Activated gamma-delta T cell treated with Interleukin-2 at 50 U/mL for 16 hours (primary cell): ENCODE data around the gene HHIP.
"Not testable (repeated sequence)": the region's sequence is repeated elsewhere in the genome, so short reads cannot be mapped to it uniquely, and the experiment has no call there.

Experiments
- DNase-seq: peaks from one replicate; pipeline ENCODE4 v3.0.0-alpha.2; 2020

The HHIP gene

GRCh38 chr4:144768809-144769208 lies 122.9 kb downstream of the HHIP start:
- DNase-seq = not testable (repeated sequence)

DNA sequence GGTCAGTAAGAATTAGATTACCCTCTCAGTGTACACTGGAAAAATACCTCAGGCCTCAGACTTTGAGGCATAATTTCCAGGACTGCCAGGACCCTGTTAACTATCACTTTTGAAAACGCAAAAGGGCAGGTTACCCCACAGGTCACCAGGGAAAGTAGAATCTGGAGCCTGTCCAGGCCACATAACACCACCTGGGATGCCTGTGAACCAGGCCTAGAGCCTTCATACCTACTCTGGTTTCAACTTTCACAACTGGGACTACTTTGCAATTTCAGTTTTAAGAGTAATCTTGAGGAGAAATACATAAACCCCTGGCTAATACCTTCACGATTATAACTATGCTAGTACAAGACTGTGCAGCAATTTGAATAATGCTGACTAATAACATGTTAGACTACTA lies 132.4 kb downstream of the HHIP start:
- no peak for DNase-seq

- no peak for DNase-seq
Measured at GRCh38 chr4:144782345-144782744, 136.4 kb downstream of the HHIP start.

- DNase-seq = no peak
Measured at GRCh38 chr4:144785961-144786360, 140.0 kb downstream of the HHIP start.

DNA sequence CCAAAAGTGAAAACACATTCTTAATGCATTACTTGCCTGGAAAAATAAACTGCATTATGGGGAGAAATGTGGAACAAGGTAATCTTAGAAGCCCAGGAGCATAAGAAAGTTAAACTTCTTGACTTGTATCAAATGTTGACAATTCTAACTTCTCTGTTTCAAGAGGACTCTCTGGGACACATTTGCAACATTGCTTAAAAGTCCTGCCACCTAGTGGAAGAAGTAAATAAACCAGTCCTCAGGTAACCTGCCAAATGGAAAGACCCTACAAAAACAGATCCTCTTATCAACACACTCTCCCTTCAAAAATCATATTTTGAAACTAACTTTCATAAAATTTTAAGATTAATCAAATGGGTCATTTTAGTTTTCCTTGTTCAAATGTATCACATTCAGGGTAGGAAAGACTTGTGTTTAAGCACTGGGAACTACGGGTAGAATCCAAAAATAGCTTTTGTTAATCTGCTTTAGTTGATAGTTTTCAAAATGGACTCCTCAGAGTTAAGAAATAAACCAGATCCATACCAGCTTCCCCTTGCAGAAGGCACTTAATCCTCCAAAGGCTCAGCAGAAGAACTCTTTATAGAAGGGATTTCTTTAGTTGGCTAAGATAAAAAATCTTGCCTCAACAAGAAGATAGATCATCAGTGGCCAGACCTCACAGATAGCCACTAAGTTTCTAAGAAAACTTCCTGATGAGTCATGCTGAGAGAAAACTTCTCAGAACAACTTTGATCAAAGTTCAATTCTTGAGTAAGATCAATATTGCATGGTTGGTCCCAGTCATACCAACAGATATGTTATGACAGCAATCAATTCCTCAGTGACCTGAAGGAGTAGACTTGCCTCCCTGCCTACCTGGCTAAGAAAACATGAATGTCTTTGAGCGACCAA lies 141.7 kb downstream of the HHIP start:
- no peak for DNase-seq

DNA sequence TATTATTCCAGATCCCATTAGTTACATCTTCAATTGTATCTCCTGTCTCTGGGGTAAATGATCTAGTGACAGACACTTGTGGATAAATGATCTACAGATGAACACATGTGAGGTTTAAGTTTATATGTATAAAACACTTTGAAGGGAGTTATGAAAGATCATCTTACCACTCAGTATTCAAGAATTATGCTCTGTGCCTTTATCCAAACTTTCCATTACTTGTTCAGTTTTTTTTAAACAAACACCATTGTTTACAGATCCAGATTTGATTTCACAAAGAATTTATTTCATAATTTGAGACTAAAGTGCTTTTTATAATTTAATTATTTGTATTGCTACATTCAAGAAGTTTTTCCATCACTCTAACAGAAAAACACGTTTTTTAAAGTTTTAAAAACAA lies 142.5 kb downstream of the HHIP start:
- no peak for DNase-seq

DNA sequence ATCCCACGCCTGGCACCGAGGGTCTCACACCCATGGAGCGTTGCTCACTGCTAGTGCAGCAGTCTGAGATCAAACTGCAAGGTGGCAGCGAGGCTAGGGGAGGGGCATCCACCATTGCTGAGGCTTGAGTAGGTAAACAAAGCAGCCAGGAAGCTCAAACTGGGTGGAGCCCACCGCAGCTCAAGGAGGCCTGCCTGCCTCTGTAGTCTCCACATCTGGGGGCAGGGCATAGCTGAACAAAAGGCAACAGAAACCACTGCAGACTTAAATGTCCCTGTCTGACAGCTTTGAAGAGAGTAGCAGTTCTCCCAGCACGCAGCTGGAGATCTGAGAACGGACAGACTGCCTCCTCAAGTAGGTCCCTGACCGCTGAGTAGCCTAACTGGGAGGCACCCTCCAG lies 146.0 kb downstream of the HHIP start:
- not testable (repeated sequence) for DNase-seq
